Suprapubic skin (tissue), 3 donors: ENCODE results near the gene COL23A1.

ENCODE experiments used
- CTCF ChIP-seq, 2 donors: fragments of 200-600 bp in 1 of 2; fragments of 450-650 bp in 1 of 2; sonication (generic) in 1 of 2; IDR thresholded peaks; one replicate each; pipeline ENCODE4 v1.5.1; 2016 to 2019; ENCODE audit warnings: antibody characterized with exemption in 2 of 2, mild to moderate bottlenecking in 1 of 2, moderate library complexity in 1 of 2
- EP300 ChIP-seq: sonication (generic); formaldehyde crosslinking; IDR thresholded peaks from one replicate; pipeline ENCODE4 v1.6.1; 2017; ENCODE audit warnings: antibody characterized with exemption

GRCh38 chr5:178213748-178214151 lies 376.4 kb downstream of the COL23A1 start:
- TF ChIP-seq CTCF (IDR thresholded peaks at IDR 0.05) (no peak), EP300 (no peak)
